NCI-H146 treated with DMSO at 0.1 percent for 48 hours (cell line): Measurements from ENCODE around the gene E2F2.
A peak's percentile ranks its signal among the peaks of the same experiment; 100 is the strongest.
"Not testable (repeated sequence)": the region's sequence is repeated elsewhere in the genome, so short reads cannot be mapped to it uniquely, and the experiment has no call there.

Experiments used
- DNase-seq: peaks from one replicate; lab custom pipeline; 2025; ENCODE audit not compliant: unreplicated experiment; lab: John Stamatoyannopoulos, UW

E2F2 gene

DNA sequence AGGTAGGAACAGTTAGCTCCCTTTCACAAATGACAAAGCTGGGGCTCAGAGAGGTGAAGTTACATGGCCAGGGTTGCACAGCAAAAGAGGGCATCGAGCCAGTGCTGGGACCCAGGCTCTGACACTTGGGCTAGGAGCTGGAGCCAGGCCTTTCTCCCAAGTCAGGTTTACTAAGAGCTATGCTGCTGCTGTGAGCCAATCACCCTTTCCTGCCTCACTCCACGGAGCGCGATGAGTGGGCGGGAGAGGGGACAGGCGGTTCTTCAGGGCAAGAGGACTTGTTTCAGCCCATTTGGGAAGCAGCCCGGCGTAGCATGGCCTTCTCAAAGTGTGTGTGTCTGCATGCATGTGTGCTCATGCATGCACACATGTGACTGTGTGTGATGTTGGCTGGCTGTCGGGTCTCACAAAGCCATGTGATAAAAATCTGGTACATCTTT lies 17.7 kb upstream of the E2F2 start:
- no peak for DNase-seq

DNA sequence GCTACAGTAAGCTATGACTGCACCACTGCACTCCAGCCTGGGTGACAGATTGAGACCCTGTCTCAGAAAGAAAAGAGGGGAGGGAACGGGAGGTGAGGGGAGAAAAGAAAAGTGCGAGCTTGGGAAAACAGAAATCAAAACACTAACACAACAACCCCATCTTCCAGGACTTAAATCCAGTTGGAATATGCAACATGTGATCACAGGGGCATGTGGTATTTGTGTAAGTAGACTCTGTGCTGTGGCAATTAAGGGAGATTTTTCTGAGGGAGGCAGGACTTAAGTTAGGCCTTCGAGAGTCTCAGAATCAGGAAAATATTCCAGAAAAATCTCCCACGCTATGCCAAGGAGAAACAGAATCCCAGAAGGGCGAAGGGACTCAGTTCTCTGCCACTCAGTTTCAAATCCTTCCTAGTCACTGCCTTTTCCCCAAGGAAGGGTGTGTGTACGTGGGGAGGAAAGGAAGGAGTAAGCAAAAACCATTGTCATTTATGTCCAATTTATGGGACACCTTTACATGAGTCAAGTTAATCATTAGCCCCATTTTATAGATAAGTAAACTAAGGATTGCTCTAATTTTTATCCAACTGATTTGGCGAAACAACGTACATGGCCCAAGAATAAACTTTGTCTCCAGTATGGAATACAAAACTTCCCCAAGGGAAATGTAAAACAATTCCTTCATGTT lies 16.0 kb upstream of the E2F2 start:
- DNase-seq: no peak

DNA sequence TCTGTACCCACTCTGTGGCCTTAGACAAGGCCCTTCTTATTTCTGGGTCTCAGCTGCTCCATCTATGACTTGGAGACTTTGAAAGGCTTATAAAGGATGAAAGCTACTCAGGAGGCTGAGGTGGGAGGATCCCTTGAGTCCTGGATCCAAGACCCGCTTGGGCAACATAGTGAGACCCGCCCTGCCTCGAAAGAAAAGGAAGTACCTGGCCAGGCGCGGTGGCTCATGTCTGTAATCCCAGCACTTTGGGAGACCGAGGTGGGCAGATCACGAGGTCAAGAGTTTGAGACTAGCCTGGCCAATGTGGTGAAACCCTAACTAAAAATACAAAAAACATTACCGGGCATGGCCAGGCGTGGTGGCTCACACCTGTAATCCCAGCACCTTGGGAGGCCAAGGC lies 14.8 kb upstream of the E2F2 start:
- no peak for DNase-seq

- peak; percentile 44 for DNase-seq
Measured at GRCh38 chr1:23544444-23545389, 13.7 kb upstream of the E2F2 start.

DNA sequence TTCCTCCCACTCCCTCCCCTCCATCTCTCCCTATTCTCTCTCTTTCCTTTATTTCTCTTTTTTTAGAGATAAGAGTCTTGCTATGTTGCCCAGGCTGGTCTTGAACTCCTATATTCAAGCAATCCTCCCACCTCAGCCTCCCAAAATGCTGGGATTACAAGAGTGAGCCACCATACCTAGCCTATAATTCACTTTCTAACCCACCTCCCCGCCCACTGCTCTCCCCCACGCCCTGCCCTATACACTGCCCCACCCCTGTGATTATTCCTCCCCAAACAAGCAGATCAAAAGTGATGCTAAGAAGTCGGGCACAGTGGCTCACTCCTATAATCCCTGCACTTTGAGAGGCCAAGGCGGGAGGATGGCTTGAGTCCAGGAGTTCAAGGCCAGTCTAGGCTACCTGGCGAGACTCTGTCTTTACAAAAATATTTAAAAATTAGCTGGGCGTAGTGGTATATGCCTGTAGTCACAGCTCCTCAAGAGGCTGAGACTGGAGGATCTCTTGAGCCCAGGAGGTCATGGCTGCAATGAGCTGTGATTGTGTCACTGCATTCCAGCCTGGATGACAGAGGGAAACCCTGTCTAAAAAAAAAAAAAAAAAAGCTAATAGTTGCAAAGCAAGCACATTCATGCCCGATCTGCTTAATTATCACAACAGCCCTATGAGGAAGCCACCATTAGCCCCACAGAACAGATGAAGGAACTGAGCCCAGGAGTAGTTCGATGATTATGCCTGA lies 12.8 kb upstream of the E2F2 start:
- no peak for DNase-seq

DNA sequence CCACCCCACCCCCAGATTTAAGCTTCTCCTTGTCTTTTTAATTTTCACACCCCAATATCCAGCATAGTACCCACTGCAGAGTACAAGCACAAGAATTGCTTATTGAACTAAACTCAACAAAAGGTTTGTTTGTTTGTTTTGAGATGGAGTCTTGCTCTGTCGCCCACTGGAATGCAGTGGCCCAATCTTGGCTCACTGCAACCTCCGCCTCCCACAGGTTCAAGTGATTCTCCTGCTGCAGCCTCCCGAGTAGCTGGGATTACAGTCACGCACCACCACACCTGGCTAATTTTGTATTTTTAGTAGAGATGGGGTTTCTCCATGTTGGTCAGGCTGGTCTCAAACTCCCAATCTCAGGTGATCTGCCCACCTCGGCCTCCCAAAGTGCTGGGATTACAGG lies 11.9 kb upstream of the E2F2 start:
- DNase-seq: not testable (repeated sequence)

- peak; percentile 65 for DNase-seq
Measured at GRCh38 chr1:23539698-23540266, 8.7 kb upstream of the E2F2 start.

GRCh38 chr1:23537296-23537973 lies 6.4 kb upstream of the E2F2 start:
- DNase-seq: no peak

DNA sequence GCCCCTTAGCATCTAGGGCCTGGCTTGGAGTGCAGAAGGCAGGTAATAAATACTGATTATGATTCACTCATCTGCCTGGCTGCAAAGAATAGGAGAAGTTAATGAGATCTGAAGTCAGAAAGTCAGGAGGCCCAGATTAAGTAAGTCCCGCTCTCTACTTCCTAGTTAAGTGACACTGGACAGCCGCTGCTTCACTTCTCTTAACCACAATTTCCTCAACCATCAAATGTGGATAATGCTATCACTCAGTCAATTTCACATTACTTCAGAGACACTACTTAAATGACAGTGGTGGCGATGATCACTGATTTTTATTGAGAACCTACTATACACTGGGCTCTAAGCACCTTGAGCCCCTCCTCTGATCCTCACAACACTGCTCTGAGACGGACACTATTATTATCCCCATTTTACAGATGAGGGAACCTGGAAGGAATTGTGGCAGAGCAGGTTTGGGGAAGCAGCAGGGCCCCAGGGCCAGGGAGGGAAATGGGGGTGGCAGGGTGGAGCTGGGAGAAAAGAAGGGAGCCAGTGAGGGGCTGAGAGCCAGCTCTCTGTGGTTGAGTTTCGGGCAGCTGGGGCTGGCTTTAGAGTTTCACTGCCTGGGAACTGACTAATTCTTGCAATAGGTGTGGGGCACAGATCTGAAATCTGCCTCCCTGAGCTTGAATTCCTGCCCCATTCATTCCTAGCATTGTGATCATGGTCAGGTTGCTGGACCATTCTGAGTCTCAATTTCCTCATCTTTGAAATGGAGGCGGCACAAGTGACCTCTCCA lies 2.4 kb upstream of the E2F2 start:
- no peak for DNase-seq

- DNase-seq: peak; percentile 7
Measured at GRCh38 chr1:23531562-23532094, 595 bp upstream of the E2F2 start.

GRCh38 chr1:23530087-23530746 lies 816 bp downstream of the E2F2 start:
- DNase-seq: no peak

DNA sequence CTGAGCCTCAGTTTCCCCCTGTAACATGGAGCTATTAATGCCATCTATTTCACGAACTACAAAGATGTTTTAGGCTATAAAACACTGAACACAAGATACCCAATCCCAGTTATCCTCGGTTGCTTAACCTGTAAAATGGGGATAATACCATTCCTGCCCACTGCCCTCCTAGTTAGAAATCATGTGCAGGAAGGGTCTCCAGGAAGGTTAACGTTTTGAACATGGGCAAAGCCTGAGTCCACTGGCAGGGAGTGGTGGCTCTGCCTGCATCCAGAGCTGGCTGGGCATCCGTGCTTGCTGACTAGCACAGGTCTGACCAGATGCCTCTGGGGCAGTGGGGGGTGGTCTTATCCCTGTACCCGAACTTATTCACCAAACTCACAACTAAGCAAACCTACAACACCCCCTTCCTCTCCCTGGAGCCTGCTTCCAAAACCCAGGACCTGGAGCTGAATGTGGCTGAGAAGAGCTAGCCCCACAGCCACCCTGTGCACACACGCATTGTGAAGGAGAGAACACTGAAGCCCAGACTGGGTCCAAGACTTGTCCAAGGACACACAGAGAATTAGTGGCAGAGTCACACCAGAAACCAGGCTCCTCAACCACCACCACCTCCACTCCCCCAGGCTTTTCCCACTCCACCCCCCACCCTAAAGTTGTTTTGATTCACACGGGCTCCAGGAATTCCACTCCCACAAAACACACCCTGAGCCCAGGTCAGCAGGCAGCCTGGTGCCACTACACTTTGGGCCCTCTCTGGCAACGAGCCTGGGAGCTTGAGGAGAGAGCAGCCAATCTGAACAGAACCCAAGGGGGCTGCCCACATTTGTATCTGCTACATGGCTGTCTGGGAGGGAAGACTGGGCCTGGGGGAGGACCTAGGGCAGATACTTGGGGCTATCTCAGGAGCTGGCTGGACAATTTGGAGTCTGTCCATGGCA lies 1.6 kb downstream of the E2F2 start:
- no peak for DNase-seq

DNA sequence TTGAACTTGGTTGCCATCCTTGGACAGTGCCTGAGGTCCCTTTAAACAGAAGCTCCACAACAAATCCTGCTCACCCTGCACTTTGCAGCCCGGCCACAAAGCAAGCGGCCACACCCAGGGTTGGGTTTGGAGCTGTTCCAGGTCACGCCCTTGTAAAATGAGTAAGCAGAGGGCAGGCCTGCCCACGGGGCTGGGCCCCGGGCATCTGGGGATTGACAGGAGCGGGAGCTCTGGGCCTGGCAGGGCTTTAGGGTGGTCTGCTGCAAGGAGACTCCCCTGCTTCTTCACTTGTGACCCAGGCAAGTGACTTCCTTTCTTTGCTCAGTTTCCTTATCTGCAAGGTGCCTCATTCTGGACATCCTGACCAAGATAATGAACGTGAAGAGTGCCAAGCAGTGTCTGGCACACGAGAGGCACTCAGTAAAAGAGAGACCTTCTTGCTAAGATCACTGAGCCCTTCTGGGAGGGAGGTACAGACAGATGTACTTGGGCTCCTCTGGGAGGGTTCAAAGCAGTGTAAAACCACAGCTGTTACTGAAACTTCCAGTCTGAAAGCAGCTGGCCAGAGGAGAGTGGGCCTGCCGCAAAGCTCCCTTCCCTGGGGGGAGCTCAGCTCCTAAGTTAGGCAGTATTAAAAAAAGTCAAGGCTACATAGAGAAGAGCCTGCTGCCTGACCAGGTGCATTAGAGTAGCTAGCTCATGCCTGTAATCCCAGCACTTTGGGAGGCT lies 2.6 kb downstream of the E2F2 start:
- peak; percentile 44 for DNase-seq

- no peak for DNase-seq
Measured at GRCh38 chr1:23527900-23528249, 3.2 kb downstream of the E2F2 start.

DNA sequence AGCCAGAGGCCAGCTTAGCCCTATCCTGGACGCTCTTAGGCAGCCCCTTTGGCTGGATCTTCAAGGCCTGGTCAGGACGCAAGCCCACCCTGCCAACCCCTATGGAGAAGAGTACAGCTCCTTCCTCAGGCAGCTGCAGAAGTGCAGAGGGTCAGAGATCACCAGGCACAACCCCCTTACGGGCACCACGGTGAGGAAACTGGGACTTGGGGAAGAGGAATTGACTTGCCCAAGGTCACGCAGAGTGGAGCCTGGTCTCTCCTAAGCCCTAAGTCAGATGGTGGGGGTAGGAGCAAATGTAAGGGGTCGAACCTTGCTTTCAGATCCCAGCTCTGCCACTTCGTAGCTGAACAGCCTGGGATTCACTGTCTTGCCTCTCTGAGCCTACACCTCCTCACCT lies 3.7 kb downstream of the E2F2 start:
- DNase-seq: no peak

DNA sequence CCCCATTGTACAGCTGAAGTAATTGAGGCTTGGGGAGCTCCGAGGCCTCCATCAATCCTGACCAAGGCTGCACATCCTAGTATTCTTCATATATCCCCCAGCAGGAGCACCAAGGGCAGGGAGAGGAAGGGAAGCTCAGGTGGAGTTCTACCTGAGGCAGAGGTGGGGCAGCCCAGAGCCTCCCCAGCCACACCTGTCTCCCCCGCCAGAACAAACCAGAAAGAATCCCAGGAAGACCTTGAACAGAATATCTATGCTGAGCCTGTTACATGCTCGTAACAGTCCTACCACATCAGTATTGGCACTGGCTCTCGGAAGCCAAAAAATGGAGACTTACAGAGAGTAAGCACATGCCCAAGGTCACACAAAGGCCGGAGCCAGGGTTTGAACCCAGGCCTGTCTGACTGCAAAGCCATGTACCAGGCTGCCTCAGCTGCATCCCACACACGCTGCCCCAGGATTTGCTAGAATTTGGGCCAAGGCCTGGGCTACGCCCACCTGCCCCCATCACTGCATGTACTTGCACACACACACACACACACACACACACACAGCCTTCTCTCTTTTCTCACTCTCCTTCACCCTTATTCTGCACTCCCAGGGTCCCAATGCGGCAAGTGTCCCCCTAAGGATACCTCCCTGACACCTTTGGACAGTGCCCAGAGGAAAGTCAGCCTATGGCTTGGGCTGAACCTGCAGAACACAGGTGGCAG lies 4.5 kb downstream of the E2F2 start:
- no peak for DNase-seq
